Measurements from ENCODE around the gene GSK3A.

Gene GSK3A

DNA sequence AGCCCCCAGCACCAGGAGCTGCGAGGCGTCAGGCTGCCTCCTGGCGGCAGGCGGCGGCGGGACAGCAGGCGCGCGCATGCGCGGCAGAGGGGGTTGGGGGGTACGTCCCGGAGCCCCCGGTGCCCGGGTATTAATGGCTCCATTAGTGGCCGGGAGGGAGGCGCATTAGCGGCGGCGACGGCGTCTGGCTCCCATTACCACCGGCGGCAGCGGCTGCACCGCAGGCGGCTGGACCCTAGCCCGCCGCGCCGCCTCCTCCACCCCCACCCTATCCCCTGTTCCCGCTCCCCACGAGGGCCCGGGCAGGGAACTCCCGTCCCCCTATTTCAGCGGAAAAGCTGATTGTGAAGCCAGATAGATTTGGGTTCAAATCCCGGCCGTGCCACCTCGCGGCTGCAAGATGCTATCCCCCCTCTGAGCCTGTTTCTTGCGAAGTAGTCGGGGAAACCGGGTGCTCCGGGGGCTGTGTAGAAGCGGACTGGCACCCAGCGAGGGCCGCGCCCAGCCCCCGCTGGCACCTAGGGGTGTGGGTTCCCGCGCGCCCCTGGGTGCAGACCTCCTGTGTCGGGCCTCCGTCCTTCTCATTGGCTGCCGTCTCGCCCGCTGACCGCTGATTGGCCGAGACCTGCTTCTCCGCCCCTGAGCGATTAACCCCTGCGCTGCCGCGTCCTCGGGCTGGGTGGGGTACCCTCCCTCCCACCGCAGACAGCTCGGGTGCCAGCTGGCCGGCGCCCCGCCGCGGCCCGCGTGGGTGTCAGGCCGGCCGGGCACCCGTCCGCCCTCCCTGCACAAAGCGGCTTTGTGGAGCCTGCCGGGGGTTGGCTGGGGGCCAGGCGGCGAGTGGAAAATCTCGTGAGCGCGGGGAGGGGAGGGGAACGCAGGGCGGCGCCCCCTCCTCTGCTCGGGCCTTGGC, 37.8 kb upstream of the GSK3A start (continued):
- TF ChIP-seq, protein P1, sequence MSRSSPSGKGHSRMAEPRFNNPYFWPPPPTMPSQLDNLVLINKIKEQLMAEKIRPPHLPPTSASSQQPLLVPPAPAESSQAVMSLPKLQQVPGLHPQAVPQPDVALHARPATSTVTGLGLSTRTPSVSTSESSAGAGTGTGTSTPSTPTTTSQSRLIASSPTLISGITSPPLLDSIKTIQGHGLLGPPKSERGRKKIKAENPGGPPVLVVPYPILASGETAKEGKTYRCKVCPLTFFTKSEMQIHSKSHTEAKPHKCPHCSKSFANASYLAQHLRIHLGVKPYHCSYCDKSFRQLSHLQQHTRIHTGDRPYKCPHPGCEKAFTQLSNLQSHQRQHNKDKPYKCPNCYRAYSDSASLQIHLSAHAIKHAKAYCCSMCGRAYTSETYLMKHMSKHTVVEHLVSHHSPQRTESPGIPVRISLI (tag by site-specific recombination; IDR thresholded peaks at IDR 0.05): no peak
- TF ChIP-seq ZFP3 (tag by site-specific recombination; IDR thresholded peaks at IDR 0.05; ENCODE audit: low read depth) (no peak), ZNF747 (tag by site-specific recombination; IDR thresholded peaks at IDR 0.05) (no peak), ZBTB1 (tag by site-specific recombination; IDR thresholded peaks at IDR 0.05) (no peak)

GRCh38 chr19:42279155-42279901, 36.9 kb upstream of the GSK3A start:
- Histone ChIP-seq H3K9me3 (ENCODE audit: control insufficient read depth, insufficient read depth, low read depth, low read length) (no peaks in the 10 kb centered on the region), H3K36me3 (ENCODE audit: control insufficient read depth in 2 of 2, insufficient read depth in 1 of 2, low read length in 2 of 2) (peaks cover 0 to 17% of the 10 kb centered on the region in 2 experiments; a peak in 2 of 3 replicates), H3K27ac (ENCODE audit: extremely low read depth, low read depth, low read length) (peak overlapping the region; percentile 92), H3K4me1 (ENCODE audit: control insufficient read depth, insufficient read depth, low read length) (peaks cover 37% of the 10 kb centered on the region), H3K4me3 (ENCODE audit: low read depth, low read length) (peak overlapping the region; percentile 55)
- POLR2A ChIA-PET: interaction anchor here (0.5 to 12.3 kb wide), 11 partner anchors 9 to 52 kb away, joined by 3 to 242 read pairs (median 6); partner anchors contain the start of genes CIC, ERF, GSK3A and PAFAH1B3
- CTCF ChIA-PET: interaction anchor here (0.5 to 7.5 kb wide), 41 partner anchors 9 to 872 kb away, joined by 3 to 276 read pairs (median 4); partner anchors contain the start of genes CIC, GSK3A, POU2F2 and ZNF526
- TF ChIP-seq, protein P2, sequence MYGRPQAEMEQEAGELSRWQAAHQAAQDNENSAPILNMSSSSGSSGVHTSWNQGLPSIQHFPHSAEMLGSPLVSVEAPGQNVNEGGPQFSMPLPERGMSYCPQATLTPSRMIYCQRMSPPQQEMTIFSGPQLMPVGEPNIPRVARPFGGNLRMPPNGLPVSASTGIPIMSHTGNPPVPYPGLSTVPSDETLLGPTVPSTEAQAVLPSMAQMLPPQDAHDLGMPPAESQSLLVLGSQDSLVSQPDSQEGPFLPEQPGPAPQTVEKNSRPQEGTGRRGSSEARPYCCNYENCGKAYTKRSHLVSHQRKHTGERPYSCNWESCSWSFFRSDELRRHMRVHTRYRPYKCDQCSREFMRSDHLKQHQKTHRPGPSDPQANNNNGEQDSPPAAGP (tag by site-specific recombination; IDR thresholded peaks at IDR 0.05): peak; percentile 41
- TF ChIP-seq, protein P3, sequence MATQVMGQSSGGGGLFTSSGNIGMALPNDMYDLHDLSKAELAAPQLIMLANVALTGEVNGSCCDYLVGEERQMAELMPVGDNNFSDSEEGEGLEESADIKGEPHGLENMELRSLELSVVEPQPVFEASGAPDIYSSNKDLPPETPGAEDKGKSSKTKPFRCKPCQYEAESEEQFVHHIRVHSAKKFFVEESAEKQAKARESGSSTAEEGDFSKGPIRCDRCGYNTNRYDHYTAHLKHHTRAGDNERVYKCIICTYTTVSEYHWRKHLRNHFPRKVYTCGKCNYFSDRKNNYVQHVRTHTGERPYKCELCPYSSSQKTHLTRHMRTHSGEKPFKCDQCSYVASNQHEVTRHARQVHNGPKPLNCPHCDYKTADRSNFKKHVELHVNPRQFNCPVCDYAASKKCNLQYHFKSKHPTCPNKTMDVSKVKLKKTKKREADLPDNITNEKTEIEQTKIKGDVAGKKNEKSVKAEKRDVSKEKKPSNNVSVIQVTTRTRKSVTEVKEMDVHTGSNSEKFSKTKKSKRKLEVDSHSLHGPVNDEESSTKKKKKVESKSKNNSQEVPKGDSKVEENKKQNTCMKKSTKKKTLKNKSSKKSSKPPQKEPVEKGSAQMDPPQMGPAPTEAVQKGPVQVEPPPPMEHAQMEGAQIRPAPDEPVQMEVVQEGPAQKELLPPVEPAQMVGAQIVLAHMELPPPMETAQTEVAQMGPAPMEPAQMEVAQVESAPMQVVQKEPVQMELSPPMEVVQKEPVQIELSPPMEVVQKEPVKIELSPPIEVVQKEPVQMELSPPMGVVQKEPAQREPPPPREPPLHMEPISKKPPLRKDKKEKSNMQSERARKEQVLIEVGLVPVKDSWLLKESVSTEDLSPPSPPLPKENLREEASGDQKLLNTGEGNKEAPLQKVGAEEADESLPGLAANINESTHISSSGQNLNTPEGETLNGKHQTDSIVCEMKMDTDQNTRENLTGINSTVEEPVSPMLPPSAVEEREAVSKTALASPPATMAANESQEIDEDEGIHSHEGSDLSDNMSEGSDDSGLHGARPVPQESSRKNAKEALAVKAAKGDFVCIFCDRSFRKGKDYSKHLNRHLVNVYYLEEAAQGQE (tag by site-specific recombination; IDR thresholded peaks at IDR 0.05): 0 out of 2 replicates have a peak, but pooled peaks have one; percentile 11
- no peak for TF ChIP-seq ZBTB1 (tag by site-specific recombination; IDR thresholded peaks at IDR 0.05)
- peak; percentile 88 for TF ChIP-seq PRDM1 (tag by site-specific recombination; IDR thresholded peaks at IDR 0.05)
- TF ChIP-seq ZNF623 (tag by site-specific recombination; IDR thresholded peaks at IDR 0.05): 0 out of 2 replicates have a peak, but pooled peaks have one; percentile 11
- peak; percentile 67 for TF ChIP-seq ZBTB17 (tag by site-specific recombination; IDR thresholded peaks at IDR 0.05)
- TF ChIP-seq ZBTB7A (tag by site-specific recombination; IDR thresholded peaks at IDR 0.05; ENCODE audit: low read depth): peak; percentile 97
- TF ChIP-seq REPIN1 (tag by site-specific recombination; IDR thresholded peaks at IDR 0.05; ENCODE audit: low read depth): peak; percentile 13; the same call in 1 of the 2 replicates
- TF ChIP-seq ZNF600 (tag by site-specific recombination; IDR thresholded peaks at IDR 0.05): peak; percentile 49; the same call in 1 of the 2 replicates
- 0 out of 2 replicates have a peak, but pooled peaks have one; percentile 10 for TF ChIP-seq ZNF366 (tag by site-specific recombination; conservative IDR thresholded peaks at IDR 0.05)
- no peak for TF ChIP-seq PRDM10 (tag by site-specific recombination; IDR thresholded peaks at IDR 0.05)
- peak; percentile 13; the same call in 1 of the 2 replicates for TF ChIP-seq ZNF2 (tag by site-specific recombination; IDR thresholded peaks at IDR 0.05)
- TF ChIP-seq ZNF174 (tag by site-specific recombination; IDR thresholded peaks at IDR 0.05): no peak
- TF ChIP-seq, protein P4, sequence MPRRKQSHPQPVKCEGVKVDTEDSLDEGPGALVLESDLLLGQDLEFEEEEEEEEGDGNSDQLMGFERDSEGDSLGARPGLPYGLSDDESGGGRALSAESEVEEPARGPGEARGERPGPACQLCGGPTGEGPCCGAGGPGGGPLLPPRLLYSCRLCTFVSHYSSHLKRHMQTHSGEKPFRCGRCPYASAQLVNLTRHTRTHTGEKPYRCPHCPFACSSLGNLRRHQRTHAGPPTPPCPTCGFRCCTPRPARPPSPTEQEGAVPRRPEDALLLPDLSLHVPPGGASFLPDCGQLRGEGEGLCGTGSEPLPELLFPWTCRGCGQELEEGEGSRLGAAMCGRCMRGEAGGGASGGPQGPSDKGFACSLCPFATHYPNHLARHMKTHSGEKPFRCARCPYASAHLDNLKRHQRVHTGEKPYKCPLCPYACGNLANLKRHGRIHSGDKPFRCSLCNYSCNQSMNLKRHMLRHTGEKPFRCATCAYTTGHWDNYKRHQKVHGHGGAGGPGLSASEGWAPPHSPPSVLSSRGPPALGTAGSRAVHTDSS (tag by site-specific recombination; IDR thresholded peaks at IDR 0.05): peak; percentile 51; the same call in 1 of the 2 replicates
- 0 out of 2 replicates have a peak, but pooled peaks have one; percentile 23 for TF ChIP-seq SALL2 (tag by site-specific recombination; IDR thresholded peaks at IDR 0.05; ENCODE audit: borderline replicate concordance)
- TF ChIP-seq, protein P5, sequence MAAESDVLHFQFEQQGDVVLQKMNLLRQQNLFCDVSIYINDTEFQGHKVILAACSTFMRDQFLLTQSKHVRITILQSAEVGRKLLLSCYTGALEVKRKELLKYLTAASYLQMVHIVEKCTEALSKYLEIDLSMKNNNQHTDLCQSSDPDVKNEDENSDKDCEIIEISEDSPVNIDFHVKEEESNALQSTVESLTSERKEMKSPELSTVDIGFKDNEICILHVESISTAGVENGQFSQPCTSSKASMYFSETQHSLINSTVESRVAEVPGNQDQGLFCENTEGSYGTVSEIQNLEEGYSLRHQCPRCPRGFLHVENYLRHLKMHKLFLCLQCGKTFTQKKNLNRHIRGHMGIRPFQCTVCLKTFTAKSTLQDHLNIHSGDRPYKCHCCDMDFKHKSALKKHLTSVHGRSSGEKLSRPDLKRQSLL (tag by site-specific recombination; IDR thresholded peaks at IDR 0.05): peak; percentile 1; the same call in 1 of the 2 replicates
- TF ChIP-seq ZNF843 (tag by site-specific recombination; IDR thresholded peaks at IDR 0.05): peak; percentile 14; the same call in 1 of the 2 replicates
